ENCODE results near the gene PRR23A.

PRR23A gene

DNA sequence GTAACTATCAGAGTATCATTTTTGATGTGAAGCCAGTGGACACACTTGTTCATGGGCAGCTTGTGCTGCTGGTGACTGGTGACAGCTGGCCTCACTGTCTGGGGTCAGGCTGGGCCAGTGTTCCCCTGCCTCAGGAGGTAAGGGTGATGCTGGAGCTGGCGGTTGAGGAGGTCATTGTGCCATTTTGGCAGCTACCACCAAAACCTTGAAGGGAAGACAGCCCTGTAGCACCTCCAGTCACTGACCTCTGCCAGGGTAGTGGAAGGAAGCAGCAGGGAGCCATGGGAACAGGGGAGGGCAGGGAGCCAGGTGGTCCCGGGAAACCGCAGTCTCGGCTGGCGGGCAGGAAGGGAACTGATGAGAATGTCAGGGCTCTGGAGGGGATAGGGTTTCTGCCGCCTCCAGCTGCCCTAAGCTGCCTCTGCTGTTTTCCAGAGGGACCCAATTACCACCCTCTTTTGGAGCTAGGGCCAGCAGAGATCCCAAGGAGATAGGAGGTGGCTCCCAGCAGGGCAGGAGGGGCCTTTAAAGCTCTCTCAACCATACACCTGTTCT is 34.2 kb downstream of the PRR23A start:
- no peaks in the 10 kb centered on the region for H3F3A ChIP-seq (ENCODE audit: insufficient read depth, low read length)
- no peaks in the 10 kb centered on the region for H3K9me2 ChIP-seq (replicated peaks; ENCODE audit: insufficient read depth, low read length)
- H4K20me1 ChIP-seq (ENCODE audit: insufficient read depth, low read length) = no peaks in the 10 kb centered on the region
- H3K27me3 ChIP-seq (replicated peaks; ENCODE audit: insufficient read depth, low read length) = no peaks in the 10 kb centered on the region
- H3K4me1 ChIP-seq (ENCODE audit: low read length) = no peaks in the 10 kb centered on the region
- no peak for DNase-seq
- H3K9ac ChIP-seq (ENCODE audit: low read length) = no peak overlapping the region
- no peak overlapping the region for H3K4me3 ChIP-seq (ENCODE audit: low read length)
- H3K79me2 ChIP-seq (ENCODE audit: low read length) = no peaks in the 10 kb centered on the region
- H3K36me3 ChIP-seq (replicated peaks; ENCODE audit: insufficient read depth, low read length) = no peaks in the 10 kb centered on the region
- TF ChIP-seq, protein P1, sequence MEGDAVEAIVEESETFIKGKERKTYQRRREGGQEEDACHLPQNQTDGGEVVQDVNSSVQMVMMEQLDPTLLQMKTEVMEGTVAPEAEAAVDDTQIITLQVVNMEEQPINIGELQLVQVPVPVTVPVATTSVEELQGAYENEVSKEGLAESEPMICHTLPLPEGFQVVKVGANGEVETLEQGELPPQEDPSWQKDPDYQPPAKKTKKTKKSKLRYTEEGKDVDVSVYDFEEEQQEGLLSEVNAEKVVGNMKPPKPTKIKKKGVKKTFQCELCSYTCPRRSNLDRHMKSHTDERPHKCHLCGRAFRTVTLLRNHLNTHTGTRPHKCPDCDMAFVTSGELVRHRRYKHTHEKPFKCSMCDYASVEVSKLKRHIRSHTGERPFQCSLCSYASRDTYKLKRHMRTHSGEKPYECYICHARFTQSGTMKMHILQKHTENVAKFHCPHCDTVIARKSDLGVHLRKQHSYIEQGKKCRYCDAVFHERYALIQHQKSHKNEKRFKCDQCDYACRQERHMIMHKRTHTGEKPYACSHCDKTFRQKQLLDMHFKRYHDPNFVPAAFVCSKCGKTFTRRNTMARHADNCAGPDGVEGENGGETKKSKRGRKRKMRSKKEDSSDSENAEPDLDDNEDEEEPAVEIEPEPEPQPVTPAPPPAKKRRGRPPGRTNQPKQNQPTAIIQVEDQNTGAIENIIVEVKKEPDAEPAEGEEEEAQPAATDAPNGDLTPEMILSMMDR (IDR thresholded peaks at IDR 0.05; ENCODE audit: low read length) = no peak
- TF ChIP-seq EZH2 (optimal IDR thresholded peaks at IDR 0.05; ENCODE audit: low read depth, low read length) (no peak), EZH2phosphoT487 (IDR thresholded peaks at IDR 0.05; ENCODE audit: low read length) (no peak)
- H3K27ac ChIP-seq (ENCODE audit: low read length) = no peak overlapping the region
- H3K9me3 ChIP-seq (replicated peaks; ENCODE audit: insufficient read depth, low read length) = no peaks in the 10 kb centered on the region
- H3K4me2 ChIP-seq (ENCODE audit: low read depth, low read length) = no peak overlapping the region
- no peak overlapping the region for H2AFZ ChIP-seq (ENCODE audit: low read length)

DNA sequence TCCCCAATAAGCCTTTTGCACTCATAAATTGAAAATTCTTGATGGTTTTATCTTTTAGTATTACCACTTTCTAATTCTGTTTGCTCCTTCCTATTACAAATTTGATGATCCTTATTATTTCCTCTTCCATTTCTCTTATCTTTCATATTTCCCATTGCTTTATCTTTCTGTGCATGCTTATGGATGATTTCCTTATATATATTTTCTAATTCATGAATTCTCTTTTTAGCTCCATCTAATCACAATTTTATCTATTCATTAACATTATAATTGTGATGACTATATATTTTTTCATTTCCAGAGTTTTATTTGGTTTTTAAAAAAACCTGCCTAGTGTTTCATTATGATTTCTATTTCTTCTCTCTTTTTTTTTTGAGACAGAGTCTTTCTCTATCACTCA is 41.1 kb downstream of the PRR23A start:
- H3K9me3 ChIP-seq (replicated peaks; ENCODE audit: insufficient read depth, low read length) = no peaks in the 10 kb centered on the region
- no peak overlapping the region for H3K4me2 ChIP-seq (ENCODE audit: low read depth, low read length)
- no peak overlapping the region for H3K27ac ChIP-seq (ENCODE audit: low read length)
- H3F3A ChIP-seq (ENCODE audit: insufficient read depth, low read length) = no peaks in the 10 kb centered on the region
- TF ChIP-seq EZH2 (optimal IDR thresholded peaks at IDR 0.05; ENCODE audit: low read depth, low read length) (no peak), EZH2phosphoT487 (IDR thresholded peaks at IDR 0.05; ENCODE audit: low read length) (no peak)
- TF ChIP-seq, protein P1 (IDR thresholded peaks at IDR 0.05; ENCODE audit: low read length) = no peak
- H4K20me1 ChIP-seq (ENCODE audit: insufficient read depth, low read length) = no peaks in the 10 kb centered on the region
- no peak overlapping the region for H3K9ac ChIP-seq (ENCODE audit: low read length)
- no peaks in the 10 kb centered on the region for H3K4me1 ChIP-seq (ENCODE audit: low read length)
- H3K4me3 ChIP-seq (ENCODE audit: low read length) = no peak overlapping the region
- H3K36me3 ChIP-seq (replicated peaks; ENCODE audit: insufficient read depth, low read length) = no peaks in the 10 kb centered on the region
- H3K9me2 ChIP-seq (replicated peaks; ENCODE audit: insufficient read depth, low read length) = no peaks in the 10 kb centered on the region
- H3K79me2 ChIP-seq (ENCODE audit: low read length) = no peaks in the 10 kb centered on the region
- H3K27me3 ChIP-seq (replicated peaks; ENCODE audit: insufficient read depth, low read length) = no peaks in the 10 kb centered on the region
- no peak for DNase-seq
- H2AFZ ChIP-seq (ENCODE audit: low read length) = no peak overlapping the region

DNA sequence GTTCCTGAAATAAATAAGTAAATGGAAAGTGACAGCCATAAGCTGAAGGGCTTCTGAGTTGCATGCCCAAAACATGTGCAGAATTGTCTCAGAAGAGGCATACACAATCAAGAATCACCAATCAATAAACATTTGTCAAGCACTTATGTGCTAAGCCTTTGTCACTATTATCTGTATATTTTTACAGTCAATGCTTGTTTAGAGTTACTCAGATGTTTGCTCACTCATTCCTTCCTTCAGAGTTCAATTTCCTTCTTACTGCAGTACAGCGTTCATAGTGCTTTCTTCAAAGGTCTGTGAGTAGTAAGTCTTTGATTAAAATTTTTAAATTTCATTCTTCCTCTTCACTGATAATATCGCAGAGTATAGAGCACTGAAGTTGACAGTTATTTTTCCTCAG is 41.8 kb downstream of the PRR23A start:
- Histone ChIP-seq H3K9me2 (replicated peaks; ENCODE audit: insufficient read depth, low read length) (no peaks in the 10 kb centered on the region), H3K36me3 (replicated peaks; ENCODE audit: insufficient read depth, low read length) (no peaks in the 10 kb centered on the region), H4K20me1 (ENCODE audit: insufficient read depth, low read length) (no peaks in the 10 kb centered on the region), H3K27me3 (replicated peaks; ENCODE audit: insufficient read depth, low read length) (no peaks in the 10 kb centered on the region), H3K4me1 (ENCODE audit: low read length) (no peaks in the 10 kb centered on the region), H2AFZ (ENCODE audit: low read length) (no peak overlapping the region), H3K9ac (ENCODE audit: low read length) (no peak overlapping the region), H3F3A (ENCODE audit: insufficient read depth, low read length) (no peaks in the 10 kb centered on the region), H3K4me2 (ENCODE audit: low read depth, low read length) (no peak overlapping the region), H3K9me3 (replicated peaks; ENCODE audit: insufficient read depth, low read length) (no peaks in the 10 kb centered on the region), H3K27ac (ENCODE audit: low read length) (no peak overlapping the region), H3K4me3 (ENCODE audit: low read length) (no peak overlapping the region), H3K79me2 (ENCODE audit: low read length) (no peaks in the 10 kb centered on the region)
- DNase-seq = no peak
- TF ChIP-seq EZH2phosphoT487 (IDR thresholded peaks at IDR 0.05; ENCODE audit: low read length) = no peak
- TF ChIP-seq, protein P1 (IDR thresholded peaks at IDR 0.05; ENCODE audit: low read length) = no peak
- TF ChIP-seq EZH2 (optimal IDR thresholded peaks at IDR 0.05; ENCODE audit: low read depth, low read length) = no peak

Measured in MM.1S (cell line).